GM19035 (cell line): ENCODE data around the gene SLC25A41.

ENCODE experiments used
- ATAC-seq: cut with Tn5 transposase; IDR thresholded peaks from one replicate; pipeline ENCODE4 v1.9.1; 2021; ENCODE audit not compliant: unreplicated experiment

The SLC25A41 gene

DNA sequence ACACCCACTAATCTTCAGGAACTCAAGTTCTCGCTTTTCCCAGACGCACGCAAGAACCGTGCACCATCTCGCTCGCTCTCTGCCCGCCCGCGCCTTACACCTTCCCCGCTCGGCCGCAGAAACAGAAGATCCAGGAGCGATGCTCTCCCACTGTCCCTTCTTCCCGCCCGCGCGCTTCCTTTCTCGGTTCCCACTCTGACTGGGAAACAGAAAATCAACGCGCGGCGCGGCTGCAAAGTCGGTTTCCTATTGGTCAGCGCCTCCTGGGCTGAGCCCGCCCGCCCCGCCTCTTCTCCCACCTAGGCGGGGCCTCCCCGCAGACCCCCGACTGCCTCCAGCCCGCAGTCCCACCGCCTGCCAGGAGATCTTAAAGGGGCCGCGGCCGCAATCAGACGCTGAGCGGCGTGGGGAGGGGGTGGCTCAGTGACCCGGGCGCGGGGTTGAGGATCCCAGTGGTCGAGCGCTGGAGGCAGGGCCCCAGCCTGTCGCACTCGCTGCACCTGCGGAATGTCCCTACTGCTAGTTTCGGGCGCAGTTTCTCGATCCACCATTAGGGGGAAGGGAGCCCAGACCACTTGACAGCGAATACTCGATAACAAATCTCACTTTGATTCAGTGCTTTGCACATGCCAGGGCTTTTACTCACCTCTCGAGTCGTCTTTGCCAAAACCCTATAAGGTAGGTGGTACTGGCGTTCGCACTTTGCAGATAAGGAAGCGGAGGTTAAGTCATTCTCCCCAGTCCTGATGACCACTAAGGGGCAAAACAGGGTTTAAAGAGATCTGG, 26.7 kb upstream of the SLC25A41 start:
- peak; percentile 75 for ATAC-seq

DNA sequence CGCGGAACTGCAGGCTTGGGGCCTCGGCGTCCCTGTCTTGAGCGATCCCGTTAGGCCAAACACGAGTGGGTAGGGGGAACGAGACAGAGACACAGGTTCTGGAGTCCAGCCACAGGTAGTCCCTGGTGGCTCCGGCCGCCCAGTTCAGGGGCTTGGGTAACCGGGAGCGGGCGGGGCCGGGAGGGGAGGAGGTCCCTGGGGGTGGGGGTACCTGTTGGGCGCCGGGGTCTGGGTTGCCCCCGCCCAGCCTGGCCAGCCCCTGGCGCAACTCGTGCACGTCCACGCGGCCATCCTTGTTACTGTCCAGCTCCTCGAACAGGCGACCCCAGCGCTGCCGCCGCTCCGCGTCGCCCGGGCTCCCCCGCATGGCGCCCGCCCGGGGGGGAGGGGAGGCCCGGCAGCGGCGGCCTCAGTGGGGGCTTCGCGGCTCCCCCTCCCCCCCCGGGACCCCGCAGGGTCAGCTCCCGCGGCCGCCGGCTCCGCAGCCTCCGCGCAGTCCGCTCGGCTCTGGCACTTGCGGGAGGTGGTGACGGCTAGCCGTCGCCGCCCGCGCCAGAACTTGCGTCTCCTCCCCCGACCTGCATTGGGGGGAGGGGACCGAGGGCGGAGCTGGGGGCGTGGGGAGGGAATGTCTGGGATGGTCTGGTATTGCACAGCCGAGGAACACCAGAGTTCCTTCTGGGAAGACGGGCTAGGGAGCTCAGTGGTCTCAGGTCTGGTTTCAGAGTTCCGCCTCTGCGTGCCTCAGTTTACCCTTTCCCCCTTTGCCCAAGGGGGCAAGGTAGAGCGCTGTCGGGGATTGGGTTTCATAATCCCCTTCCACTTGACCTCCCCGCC, 25.9 kb upstream of the SLC25A41 start, which contains the start of gene SLC25A23:
SLC25A23 (minus strand) TSS at position 531 of the 837 bp plus-strand sequence; CDS start at position 367, 164 bp downstream.
- peak; percentile 40 for ATAC-seq

DNA sequence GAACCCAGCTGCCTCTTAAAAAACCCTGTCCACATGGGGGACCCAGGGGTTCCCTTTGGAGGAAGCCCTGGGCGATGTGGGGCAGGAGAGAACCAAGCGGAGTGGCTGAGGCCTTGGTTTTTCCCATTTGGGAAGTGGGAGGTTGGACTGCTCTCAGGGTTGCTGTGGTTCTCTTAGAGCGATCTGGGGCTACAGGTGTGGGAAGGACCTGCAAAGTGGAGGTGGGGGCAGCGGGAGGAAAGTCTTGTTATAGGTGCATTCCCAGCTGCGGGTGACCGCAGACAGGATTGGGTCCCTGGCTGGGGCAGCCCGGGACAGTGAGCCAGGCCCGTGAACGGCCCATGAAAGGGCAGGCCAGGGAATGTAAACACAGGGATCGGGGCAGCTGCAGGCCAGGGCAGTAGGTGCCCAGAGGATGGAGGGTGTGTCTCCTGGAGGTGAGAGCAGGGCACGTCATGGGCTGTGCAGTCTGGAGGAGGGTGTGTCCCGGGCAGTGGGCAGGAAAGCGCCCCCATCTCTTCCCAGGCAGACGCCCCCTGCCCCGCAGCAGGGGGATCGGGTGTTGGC, 25.2 kb upstream of the SLC25A41 start:
- ATAC-seq: no peak

DNA sequence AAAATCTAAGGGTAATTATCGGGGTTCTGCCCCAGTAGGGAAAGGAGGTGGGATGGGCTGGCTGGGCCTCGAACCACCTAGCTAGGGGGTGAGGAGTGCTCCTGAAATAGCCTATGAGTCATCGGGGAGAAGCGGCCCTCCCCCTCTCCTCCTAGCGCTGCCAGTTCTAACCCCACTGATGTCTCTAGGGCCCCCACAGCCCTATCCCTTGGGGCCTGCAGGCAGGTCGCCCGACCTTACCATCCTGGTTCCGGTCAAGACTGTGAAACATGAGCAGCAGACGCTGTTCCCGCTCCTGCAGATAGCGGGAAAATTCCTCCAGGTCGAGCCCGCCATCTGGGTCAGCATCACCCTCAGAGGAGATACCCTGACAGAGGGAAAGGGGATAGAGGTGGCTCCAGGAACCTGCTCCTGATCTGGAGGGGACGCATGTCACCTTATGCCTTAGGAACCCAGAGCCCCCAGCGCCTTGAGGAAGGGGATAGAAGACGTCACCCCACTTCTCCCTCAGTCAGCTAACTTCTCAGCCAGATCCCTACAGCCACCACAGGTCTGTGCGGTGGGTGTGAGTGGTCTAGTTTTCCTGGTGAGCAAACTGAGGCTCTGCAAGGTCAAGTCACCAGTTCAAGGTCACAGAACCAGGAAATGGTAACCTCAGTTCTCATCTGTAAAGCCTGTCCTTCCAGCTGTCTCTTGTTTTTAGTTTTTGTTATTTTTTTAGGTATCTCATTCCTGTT, 24.6 kb upstream of the SLC25A41 start:
- ATAC-seq: no peak

DNA sequence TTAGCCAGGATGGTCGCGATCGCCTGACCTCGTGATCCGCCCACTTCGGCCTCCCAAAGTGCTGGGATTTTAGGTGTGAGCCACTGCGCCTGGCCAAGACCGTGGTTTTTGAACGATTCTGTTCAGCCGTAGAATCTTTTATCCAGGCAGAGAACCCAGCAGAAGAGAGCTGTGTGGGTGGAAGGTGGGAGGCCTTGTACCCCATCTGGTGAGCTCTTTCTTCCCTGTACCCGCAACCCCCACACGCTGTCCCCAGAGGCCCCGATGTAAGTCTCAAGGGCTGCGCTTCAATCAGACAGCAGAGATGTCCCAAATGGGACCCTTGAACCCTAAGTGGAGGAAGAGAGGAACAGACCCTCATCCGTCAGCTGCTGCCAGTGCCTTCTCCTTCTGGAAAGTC, 22.4 kb upstream of the SLC25A41 start:
- no peak for ATAC-seq

DNA sequence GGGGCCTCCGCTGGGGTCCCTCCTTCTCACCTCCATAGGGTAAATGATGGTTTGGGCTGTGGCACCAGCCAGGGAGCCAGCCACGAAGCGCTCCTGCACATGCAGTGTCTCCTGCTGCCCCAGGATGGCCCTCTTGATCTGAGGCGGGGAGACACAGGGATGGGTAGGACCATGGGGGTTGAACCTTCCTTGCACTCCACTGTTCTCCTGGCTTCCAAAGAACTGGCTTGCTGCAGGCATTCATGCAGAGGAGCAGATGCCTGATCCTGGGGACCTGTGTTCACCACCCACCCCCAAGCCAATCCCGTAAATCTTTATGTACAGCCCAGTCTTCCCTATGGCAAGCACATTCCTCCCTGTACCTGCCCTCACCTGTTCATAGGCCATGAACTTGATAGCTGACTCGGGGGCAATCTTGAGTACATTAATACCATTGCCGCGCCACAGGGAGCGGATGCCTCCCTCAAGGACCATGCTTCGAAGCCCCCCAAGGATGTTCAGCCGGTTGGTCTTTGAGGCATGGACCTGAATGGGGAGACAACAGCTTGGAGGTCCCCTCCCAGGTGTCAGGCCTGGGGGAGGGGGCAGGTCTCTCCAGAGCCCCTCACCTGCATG, 20.5 kb upstream of the SLC25A41 start:
- ATAC-seq: no peak

DNA sequence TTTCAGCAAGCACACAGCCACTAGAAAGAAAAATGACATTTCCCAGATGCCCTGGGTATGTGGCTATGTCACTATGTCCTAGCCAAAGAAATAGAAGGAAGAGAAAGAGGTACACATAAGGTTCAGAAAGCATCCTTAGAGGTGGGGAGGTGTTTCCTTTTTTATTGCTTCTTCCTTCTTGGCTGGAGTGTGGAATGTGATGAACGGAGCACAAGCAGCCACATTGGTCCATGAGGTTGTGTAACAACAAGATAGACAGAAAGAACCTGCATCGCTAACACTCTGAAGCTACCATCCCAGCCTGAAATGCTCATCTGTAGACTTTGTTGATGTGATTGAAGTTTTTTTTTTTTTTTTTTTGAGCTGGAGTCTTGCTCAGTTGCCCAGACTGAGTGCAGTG, 19.3 kb upstream of the SLC25A41 start:
- ATAC-seq: no peak

DNA sequence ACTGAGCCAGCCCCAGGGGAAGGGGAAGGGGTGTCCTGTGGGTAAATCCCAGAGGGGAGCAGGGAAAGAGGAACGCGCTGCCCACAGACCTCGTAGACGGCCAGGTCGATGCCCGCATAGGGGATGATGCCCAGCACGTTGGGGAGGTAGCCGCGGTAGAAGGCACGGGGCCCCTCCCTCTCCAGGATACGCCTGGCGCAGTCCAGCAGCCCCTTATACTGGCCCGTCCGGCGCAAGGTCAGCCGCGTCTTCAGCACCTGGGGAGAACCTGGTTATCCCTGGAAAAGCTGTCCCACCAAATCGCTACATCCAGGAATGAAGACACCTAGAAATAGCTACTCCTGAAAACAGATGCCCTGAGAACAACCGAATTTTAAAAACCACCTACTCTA, 18.7 kb upstream of the SLC25A41 start:
- no peak for ATAC-seq

DNA sequence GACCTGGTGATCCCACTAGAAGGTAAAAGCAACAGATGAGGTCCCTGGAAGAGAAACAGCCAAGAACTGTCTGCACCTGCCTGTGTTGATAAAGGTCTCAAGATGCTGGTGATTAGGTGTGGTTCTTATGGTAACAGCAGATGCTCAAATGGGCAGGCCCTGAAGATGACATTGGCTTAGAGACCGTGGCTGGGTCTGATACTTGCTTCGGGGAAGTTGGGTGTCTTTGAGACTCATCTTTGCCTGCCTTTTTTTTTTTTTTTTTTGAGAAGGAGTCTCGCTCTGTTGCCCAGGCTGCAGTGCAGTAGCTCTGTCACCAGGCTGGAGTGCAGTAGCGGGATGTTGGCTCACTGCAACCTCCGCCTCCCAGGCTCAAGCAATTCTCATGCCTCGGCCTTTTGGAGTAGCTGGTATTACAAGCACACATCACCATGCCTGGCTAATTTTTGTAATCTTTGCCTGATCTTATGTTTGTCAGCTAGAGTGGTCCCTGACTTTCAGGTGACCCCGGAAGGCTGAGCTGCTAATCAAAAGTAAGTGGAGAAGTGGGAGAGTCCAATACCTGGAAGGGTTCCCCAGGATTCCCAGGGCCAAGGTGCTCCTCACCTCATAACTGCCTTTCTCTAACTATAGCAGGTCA, 18.1 kb upstream of the SLC25A41 start:
- ATAC-seq: no peak

DNA sequence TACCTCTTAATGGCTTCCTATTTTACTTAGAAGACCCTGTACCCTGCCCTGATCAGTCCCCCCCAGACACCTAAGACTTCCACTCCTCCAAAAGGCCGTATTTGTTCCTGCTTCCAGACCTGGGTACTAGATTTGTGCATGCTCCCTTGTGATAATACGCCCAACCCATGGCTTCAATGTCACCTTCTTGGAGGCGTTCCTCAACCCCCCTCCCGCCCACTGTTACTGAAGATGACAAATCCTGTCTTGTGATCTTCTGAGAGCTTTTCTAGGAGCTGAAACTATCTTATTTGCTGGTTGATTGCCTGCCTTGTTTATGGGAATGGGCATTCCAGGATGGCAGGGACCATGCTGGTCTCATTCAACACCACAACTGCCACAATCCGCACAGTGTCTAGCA, 16.6 kb upstream of the SLC25A41 start:
- ATAC-seq: no peak

DNA sequence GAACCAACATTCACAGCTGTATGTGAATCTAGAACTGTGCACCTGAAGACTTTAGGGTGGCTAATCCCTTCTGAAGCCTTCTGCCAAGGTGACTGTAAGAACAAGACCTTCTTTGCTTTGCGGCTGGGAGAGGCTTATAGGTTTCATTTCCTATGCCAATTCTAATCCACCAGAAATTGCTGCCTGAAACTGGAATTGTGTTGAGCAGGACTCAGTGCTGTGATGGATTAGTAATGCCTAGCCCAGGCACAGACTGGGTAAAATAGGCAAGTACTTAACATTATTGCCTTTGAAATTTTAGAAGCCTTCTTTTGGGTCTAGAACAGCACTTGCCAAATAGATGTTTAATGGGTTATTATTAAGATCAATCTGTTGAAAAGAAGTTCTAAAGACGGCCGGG, 14.5 kb upstream of the SLC25A41 start:
- no peak for ATAC-seq

DNA sequence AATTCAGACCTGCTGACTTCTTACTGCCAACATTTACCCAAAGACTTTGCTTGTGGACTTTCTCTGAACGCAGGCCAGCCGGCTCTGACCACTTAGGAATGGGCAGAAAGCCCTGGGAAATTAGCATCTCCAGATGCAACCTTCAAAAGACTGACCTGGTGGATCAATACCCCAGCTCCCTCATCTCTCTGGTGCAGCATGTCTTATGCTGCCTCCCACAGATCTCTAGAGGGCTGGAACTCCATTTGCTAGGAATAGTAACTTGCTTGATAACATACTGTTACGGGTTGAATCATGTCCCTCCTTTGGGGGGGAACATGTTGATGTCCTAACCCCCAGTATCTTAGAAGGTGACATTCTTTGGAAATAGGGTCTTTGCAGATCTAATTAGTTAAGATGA, 12.9 kb upstream of the SLC25A41 start:
- no peak for ATAC-seq

DNA sequence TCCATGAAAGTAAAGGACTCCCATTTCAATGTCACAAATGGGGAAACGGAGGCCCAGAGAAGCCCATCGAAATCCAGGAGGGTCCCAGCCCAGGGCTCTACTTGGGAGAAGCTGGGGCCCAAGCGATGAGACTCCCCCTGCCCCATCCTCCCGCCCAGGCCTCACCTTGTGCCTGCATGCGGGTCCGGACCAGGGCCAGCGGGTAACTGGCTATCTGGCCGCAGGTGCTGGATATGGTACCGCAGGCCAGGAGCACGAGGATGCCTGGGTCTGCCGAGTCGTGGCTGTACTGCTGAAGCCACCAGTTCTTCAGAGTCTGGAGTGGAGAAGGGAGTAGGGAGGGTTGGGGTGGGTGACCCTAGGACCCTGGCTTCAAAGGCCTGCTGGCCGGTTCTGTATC, 10.4 kb upstream of the SLC25A41 start:
- no peak for ATAC-seq

DNA sequence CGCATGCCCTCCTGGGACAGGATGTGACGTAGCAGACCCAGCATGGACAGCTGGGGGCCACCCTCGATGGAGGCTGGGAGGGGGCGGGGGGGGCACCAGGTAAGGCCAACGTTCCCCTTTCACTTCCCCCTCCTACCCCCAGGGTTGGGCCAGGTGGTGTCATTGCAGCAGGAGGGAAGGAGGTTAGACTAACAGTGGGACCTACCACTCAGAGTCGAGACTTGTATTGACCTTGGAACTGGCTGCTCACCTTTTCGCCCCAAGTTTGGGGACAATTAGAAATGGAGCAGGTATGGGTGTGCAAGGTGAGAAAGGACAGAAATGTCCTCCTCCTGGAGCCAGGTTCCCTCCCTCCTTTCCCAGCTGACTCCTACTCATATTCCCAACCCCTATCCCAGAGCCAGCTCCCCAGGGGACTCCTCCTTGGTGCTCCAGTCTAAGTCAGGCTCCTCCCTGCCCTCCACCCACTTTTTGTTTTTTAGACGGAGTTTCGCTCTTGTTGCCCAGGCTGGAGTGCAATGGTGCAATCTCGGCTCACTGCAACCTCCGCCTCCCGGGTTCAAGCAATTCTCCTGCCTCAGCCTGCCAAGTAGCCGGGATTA, 8.6 kb upstream of the SLC25A41 start:
- ATAC-seq: no peak

DNA sequence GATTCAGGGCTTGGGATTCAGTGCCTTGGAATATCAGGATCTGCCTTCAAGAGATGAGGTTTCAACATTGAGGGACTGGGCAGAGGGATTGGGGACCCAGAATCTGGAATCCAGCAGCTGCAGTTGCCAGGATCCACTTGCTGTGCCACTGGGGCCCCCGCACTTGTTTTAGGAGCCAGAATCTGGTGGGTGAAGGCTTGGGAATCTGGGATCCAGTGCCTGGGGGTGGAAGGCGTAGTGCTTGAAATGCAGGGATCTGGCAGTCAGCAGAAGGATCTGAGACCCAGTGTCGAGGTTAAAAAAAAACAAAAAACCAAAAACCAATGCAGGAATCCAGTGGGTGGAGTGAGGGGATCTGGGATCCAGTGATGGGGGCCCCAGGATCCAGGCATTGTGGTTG, 7.3 kb upstream of the SLC25A41 start:
- ATAC-seq: no peak

DNA sequence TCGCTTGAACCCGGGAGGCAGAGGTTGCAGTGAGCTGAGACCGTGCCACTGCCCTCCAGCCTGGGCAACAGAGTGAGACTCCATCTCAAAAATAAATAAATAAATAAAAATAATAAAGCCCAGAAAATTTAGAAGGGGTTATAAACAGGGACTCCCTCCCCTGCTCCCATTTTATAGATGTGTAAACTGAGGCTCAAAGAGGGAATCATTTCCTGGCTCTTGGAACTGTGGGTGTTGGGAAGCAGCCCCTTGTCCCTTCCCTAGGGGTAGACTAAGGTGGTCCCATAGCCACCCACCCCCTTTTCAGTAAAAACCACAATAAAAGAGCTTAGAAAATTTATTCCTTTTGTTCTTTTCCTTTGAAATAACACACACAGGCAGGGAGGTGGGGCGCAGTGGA, 6.2 kb upstream of the SLC25A41 start:
- no peak for ATAC-seq

DNA sequence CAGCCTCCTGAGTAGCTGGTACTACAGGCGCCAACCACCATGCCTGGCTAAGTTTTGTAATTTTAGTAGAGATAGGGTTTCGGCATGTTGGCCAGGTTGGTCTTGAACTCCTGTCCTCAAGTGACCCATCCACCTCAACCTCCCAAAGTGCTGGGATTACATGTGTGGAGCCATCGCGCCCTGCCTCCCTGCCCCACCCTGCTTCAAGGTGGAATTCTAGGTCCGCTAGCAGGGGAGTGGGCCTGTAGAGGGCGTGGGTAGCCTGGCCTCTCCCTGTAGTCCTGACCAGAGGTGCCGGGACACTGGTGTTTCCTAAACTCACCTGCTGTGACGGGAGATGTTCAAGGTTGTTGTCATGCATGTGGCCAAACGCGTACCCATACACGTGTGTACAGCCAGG, 398 bp downstream of the SLC25A41 start:
- no peak for ATAC-seq

DNA sequence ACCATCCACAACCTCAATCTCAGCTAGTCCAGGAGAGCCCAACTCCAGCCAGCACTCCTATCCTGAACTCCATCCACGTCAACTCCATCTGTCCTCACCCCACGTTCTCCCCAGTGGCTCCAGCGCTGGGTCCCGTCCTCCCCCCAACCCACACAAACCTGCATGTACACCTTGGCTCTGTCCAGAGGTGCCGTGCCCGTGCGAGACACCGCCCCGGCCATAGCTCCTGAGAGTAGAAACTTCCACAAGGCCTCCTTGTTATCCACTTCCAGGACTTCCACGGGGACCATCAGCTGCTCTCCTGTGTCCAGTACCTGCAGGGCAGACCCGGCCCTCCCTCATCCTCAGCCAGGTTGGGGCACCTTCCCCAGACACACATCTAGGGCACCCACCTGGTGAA, 1.7 kb downstream of the SLC25A41 start:
- ATAC-seq: no peak

DNA sequence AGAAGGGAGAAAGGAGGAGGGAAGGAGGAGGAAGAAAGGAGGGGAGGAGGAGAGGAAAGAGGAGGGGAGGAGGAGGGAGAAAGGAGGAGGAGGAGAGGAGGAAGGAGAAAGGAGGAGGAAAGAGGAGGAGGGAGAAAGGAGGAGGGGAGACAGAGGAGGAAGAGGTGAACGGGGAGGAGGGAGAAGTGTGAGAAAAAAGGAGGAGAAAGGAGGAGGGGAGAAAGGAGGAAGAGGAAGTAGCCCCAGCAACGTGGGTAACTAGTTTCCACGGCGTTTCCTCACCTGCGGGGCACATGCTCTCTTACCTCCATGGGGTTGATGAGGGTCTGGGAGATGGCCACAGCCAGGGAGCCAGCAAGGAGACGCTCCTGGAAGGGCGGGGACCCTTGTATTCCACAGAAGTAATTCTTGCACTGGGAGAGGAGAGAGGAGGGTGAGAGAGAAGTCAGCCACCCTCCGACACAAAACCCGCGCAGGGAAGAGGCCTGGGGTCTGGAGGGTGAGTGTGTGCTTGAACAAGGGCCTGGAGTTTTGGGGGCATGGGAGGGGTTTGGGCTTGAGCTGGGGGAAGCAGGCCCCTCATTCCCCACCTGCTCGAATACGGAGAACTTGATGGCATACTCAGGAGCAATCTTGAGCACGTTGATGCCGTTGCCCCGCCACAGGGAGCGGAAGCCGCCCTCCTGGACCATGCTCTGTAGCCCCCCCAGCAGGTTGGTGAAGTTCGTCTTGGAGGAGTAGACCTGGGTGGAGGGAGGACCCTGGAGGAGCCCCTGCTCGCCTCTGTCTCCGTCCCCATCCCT, 3.9 kb downstream of the SLC25A41 start:
- no peak for ATAC-seq
